Endothelial cell (in vitro differentiated cells): ENCODE results near the gene IFNK. TPM values are rescaled to one million over a fixed set of nuclear protein-coding genes. Genes with fewer than 3 reads are reported as not detected.

Experiments used
- DNase-seq: peaks from one replicate; pipeline ENCODE4 v3.0.0; 2021; ENCODE audit warnings: low spot score
- H3K27ac Mint-ChIP-seq: one replicate; pipeline ENCODE4 v1.8.0; 2021; ENCODE audit warnings: mixed read lengths, inconsistent platforms; ENCODE audit not compliant: unreplicated experiment
- H3K27me3 Mint-ChIP-seq: one replicate; pipeline ENCODE4 v1.8.0; 2021; ENCODE audit warnings: mild to moderate bottlenecking, moderate library complexity, mixed read lengths, inconsistent platforms; ENCODE audit not compliant: unreplicated experiment
- H3K36me3 Mint-ChIP-seq: one replicate; pipeline ENCODE4 v1.8.0; 2021; ENCODE audit warnings: mild to moderate bottlenecking, low read depth, mixed read lengths, inconsistent platforms; ENCODE audit not compliant: unreplicated experiment
- H3K4me1 Mint-ChIP-seq: one replicate; pipeline ENCODE4 v1.8.0; 2021; ENCODE audit warnings: mild to moderate bottlenecking, mixed read lengths, inconsistent platforms; ENCODE audit not compliant: unreplicated experiment
- H3K4me3 Mint-ChIP-seq: one replicate; pipeline ENCODE4 v1.8.0; 2021; ENCODE audit warnings: mild to moderate bottlenecking, mixed read lengths, inconsistent platforms; ENCODE audit not compliant: unreplicated experiment
- H3K9me3 Mint-ChIP-seq: one replicate; pipeline ENCODE4 v1.8.0; 2021; ENCODE audit warnings: mixed read lengths, inconsistent platforms; ENCODE audit not compliant: unreplicated experiment
- CTCF ChIP-seq: fragments of 200-600 bp; sonication (generic); IDR thresholded peaks from one replicate; pipeline ENCODE4 v1.5.0; 2021; ENCODE audit warnings: antibody characterized with exemption; ENCODE audit not compliant: unreplicated experiment
- total RNA-seq: library from RNA; stranded (reverse); fragmentation: NEBNext Ultra II Directional; extraction: Animal tissue kit (Norgen Biotek cat#: 25700); gene quantifications from one replicate; pipeline ENCODE4 v1.2.1, GENCODE V29; 2021; ENCODE audit not compliant: unreplicated experiment

IFNK gene
- total RNA-seq, 1 donor from 2014 or later, result not detected

- no peak for TF ChIP-seq CTCF
- Mint-ChIP-seq H3K36me3 (no peaks in the 10 kb centered on the region), H3K27ac (no peak overlapping the region), H3K9me3 (no peaks in the 10 kb centered on the region), H3K27me3 (peaks cover 1% of the 10 kb centered on the region), H3K4me1 (peaks cover 11% of the 10 kb centered on the region), H3K4me3 (no peak overlapping the region)
- DNase-seq, result no peak
These were observed 34.8 kb upstream of the IFNK start for GRCh38 chr9:27489087-27489876.

DNA sequence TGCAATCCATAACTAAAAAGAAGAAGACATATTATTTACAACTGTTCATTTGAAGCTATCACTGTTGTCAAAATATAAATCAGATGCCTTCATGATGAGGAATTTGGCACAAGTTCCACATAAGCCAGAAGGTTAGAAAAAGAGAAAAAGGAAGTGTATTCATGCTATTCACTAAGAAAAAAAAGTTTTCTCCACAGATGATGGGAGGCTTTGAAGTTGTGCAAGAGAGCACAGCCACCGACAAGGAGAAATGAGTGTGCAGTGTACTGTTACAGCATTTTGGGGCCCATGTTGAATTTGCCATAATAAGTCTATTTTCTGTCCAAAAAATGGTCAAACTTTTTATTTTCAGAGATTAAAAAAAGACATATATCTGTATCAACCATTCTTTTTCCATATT lies 32.9 kb upstream of the IFNK start:
- Mint-ChIP-seq H3K4me3 (no peak overlapping the region), H3K27ac (no peak overlapping the region), H3K4me1 (peaks cover 7% of the 10 kb centered on the region), H3K27me3 (no peaks in the 10 kb centered on the region), H3K9me3 (no peaks in the 10 kb centered on the region), H3K36me3 (no peaks in the 10 kb centered on the region)
- TF ChIP-seq CTCF, result no peak
- no peak for DNase-seq

DNA sequence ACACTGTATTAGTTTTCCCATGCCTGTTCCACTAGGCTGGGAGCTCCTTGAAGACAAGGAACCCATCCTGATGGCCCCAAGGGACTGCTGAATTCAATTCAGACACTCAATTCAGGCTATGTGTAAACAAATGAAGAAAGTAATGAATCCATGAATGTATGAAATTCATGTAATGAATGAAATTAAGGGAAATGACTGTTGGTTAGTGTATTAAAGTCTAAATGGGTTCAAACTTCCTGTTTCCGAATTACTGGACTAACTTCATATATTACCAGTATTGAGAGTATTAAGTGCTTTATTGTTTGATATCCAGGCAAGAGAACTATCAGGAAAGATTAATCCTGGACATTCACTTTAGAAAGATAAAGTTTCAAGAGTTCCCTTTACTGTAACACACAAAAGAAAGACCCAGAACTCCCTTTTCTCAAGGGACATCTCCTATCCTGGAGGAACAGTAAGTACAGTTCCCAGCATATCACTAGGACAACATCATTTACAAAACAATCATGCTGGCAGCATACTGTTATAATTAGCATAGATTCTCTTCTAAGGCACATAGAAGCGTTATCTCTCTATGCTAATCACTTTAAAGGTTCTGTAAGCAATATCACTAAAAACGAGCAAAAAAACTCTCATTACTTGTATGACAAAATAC lies 28.5 kb upstream of the IFNK start:
- no peaks in the 10 kb centered on the region for H3K36me3 Mint-ChIP-seq
- H3K4me3 Mint-ChIP-seq, result no peak overlapping the region
- peaks cover 2% of the 10 kb centered on the region for H3K27me3 Mint-ChIP-seq
- no peak for TF ChIP-seq CTCF
- peaks cover 23% of the 10 kb centered on the region for H3K4me1 Mint-ChIP-seq
- H3K9me3 Mint-ChIP-seq, result no peaks in the 10 kb centered on the region
- no peak for DNase-seq
- no peak overlapping the region for H3K27ac Mint-ChIP-seq

DNA sequence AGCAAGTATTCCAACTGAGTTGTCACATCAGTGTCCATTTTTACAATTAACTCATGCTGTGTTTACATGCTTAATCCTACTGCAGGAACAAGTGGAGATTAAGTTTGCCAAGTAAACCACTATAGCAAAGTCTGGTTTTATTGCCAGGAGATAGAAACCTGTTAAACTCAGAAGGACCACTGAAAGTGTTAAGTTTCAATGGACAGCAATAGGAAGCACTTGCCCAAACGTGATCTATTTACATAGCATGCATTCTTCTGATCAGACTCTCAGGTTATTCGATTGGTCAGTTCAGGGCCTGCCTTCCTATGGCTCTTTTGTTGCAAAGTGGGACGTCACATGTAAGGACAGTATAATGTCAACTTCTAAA lies 28.0 kb upstream of the IFNK start:
- Mint-ChIP-seq H3K27ac (no peak overlapping the region), H3K4me3 (no peak overlapping the region), H3K36me3 (peaks cover 3% of the 10 kb centered on the region), H3K4me1 (peaks cover 23% of the 10 kb centered on the region), H3K9me3 (no peaks in the 10 kb centered on the region), H3K27me3 (peaks cover 2% of the 10 kb centered on the region)
- DNase-seq, result no peak
- TF ChIP-seq CTCF, result no peak

DNA sequence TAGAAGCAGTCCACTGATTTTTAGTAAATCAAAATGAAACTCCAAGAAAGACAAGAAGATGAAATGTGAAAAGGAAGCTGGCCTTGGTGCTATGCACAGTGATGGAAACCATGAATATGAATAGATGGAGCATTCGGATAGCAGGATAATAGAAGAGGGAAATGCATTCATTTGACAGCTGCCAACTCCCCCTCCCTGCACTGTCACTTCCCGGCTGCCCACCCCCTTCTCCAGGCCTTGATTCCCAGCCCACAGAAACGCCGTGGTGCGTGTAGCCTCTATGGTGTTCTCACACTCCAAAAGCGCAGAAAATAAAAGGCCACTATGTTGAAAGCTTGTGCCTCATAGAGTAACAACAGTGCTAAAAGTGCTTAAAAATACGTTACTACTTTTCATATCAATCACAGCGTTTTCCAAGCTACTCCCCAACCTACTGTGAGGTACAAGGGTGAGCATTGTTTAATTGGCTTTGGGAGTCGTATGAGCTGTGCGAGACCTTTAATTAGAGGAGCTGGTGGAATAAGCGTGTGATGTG lies 26.1 kb upstream of the IFNK start:
- H3K27ac Mint-ChIP-seq, result no peak overlapping the region
- peaks cover 24% of the 10 kb centered on the region for H3K4me1 Mint-ChIP-seq
- H3K27me3 Mint-ChIP-seq, result peaks cover 2% of the 10 kb centered on the region
- no peak for DNase-seq
- no peak for TF ChIP-seq CTCF
- no peaks in the 10 kb centered on the region for H3K9me3 Mint-ChIP-seq
- H3K4me3 Mint-ChIP-seq, result no peak overlapping the region
- peaks cover 3% of the 10 kb centered on the region for H3K36me3 Mint-ChIP-seq
